Activated CD4-positive, CD25-positive, alpha-beta regulatory T cell (primary cell): Measurements from ENCODE around the gene TRAM2.

Source experiments
- DNase-seq, 4 experiments: peaks; one replicate each; lab custom pipeline; 2025; lab: John Stamatoyannopoulos, UW

The TRAM2 gene

DNA sequence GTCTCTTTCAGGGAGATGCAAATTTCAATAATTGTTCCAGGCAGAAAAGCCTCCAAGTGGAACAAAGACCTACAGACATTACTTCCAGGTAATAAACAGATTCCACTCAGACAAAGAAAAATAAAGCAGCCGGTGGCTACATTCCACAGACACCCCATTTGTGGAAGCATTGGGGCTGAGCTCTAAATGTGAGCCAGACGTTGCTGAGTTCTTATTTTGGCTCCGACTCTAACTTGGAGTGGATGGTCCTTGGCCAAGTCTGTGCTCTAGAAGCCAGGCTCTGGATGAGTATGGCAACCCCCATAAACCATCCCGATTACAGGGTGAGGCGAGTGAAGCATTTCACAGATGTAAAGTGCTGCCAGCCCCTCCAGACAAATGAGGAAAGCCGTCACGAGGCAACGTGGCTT is 6.6 kb downstream of the TRAM2 start:
- DNase-seq, result no peak

DNA sequence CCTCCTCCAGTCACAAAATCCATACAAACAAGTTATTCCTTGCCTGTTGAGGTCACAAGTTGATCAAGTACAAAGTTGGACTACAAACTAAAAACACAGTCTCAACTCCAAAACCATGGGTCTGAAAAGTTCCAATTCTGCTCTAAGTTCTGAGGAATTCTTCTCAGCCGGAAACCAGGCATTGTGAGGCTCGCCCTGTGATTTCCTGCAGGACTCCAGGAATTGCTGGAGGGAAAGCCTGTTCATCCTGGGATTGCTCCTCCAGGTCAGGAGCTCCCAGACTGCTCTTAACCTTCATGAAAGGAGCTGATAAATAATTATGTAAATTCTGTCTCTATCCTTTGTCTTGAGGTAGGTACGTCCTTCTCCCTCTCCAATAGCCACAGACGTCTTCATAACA is 8.5 kb downstream of the TRAM2 start:
- DNase-seq, result no peak

DNA sequence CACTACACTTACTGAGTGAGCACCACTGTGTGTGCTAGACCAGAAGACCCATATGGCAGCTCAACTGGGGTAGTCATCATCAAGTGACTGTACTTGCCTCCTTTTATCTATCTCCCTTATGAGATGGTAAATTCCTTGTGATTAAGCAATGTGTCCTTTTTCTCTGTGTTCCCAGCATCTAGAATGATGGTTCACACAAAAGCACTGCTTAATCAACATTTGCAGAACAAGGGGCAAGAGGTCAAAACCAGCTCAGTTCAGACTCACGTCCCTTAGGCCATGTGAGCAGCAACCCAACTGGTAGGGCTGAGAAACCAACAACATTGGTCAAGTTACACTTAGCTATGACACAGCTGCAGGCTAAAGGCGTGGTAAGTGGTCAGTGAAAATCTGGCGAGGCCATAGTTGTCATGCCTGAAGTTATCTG is 10.0 kb downstream of the TRAM2 start:
- no peak for DNase-seq

- no peak for DNase-seq
Measured at GRCh38 chr6:52566201-52566600, 10.7 kb downstream of the TRAM2 start.

DNA sequence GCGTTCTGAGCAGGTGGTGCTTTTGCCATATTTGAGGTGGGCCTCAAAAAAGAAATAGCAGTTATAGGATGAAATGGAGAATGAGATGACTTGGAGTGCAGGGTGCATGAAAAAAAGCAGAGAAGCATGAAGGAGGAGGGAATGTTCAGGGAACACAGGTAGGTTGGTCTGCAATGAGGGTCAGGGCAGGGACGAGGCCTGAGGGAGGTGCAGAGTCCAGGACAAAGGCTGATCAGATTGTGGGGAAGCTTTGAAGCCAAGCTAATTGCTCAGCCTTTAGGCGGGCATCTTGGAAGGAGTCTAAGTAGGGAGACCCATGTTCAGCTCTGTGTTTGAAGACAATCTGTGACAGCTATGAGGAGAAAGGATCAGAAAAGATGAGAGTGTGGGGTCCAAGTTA is 12.0 kb downstream of the TRAM2 start:
- no peak for DNase-seq

GRCh38 chr6:52562911-52563310 is 13.9 kb downstream of the TRAM2 start:
- no peak for DNase-seq

GRCh38 chr6:52560462-52560861 is 16.4 kb downstream of the TRAM2 start:
- no peak for DNase-seq

GRCh38 chr6:52558266-52559000 is 18.4 kb downstream of the TRAM2 start:
- DNase-seq, result no peak

DNA sequence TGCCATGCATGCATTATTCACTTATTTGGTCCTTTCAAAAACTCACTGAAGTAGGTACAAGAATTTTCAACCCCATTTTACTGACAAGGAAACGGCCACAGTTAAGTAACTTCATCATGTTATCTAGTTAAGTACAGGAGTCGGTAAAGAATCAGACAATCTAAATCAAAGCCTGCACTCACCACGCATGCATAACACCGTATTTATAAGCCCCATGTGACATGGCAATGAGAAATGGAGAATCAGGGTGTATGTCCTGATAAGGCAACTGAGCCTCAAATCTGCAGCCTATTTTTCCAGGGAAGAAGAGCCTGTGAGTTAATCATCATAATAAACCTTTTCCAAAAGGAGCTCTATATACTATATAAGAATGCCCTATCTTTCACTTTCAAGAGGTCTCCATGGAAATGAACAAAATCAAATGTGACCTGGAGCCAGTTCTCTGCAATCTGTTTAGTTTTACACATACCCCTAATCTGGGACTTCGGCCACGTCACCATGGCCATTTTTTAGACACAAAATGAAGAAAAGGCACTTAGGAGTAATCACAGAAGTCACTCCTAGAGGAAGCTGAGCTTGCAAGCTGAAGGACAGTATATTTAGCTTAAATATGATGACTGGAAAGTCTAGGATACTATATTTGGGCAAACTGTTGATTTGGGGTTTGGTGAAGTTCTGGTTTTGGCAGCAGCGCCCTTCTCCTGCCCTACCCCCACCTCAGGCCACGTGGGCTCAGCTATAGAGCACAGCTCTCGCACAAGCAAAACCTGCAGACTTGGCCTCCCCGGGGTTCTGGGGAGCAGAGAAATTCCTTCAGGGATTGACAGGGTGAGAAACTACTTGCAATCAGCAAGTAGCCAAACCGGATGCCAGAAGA is 19.2 kb downstream of the TRAM2 start:
- no peak for DNase-seq

GRCh38 chr6:52555518-52556233 is 21.2 kb downstream of the TRAM2 start:
- no peak for DNase-seq

DNA sequence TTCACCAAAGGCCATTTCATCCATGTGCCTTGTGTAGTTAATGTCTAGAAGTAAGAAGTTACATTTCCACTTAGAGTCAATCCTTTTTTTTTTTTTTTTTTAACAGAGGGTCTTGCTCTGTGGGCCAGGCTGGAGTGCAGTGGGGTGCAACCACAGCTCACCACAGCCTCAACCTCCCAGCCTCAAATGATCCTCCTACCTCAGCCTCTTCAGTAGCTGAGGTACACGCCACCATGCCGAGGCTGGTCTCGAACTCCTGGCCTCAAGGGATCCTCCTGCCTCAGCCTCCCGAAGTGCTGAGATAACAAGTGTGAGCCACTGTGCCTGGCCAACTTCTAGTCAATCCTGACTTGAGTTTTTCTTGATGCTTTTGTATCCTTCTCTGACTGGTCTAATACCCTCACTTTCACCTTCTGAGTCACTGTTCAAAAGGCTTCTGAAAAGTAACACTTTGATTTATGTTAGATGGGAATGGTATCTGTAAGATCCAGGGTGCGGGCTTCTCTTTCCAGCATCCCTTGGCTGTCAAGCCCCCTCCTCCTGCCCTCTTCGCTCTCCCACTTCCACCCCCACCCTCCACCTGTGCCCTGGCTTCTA is 22.1 kb downstream of the TRAM2 start:
- DNase-seq, result no peak

DNA sequence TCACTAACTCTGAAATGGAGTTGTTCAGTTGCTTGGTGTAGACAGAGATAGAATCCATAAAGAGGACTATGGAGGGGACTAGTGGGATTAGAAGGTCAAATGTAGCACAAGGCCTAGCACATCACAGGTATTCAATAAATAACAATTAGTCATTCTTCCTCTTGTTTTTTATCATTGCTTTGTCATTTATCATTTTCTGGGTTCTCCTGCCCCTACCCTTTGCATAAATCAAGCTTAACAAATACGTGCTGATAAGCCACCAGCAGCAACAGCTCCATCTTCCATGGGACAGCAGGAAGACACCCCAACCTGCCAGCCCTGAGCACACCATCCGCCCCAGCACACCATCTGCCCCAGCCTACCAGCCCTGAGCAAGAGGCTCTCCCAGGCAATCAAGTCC is 23.1 kb downstream of the TRAM2 start:
- DNase-seq, result no peak

DNA sequence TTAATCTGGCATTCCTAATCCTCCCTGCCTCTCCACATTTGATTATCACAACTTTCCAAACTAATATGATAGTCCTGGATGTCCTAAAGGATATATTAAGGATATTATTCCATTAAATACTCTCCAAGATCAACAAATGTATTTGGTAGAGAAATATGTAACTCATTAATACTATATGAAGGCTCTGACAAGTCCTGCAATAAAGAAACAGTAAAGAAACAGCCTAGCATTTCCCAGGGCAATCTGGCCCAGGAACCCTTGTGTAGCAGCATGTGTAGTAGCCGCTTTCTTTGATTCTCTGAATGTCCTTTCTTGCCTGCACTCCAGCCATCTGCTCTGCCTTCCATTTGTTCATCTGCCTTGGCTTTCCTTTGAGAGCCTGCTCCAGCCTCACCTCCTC is 23.7 kb downstream of the TRAM2 start:
- DNase-seq, result no peak

DNA sequence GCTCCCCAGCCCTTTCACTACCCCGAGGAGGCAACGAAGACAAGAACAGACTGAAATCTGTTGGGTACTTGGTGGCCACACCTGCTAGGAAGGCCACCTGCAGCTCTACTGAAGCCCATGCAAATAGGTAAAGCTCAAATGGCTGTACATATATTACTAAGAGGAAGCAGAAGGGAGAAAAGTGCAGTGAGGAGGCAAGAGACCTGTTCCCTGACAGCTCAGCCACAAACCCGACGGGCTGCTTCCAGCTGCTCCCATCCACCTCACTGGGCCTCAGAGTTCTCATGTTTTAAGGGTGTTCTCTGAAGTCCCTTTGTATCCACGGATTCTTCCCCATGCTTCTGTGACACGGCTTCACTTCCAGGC is 24.6 kb downstream of the TRAM2 start:
- DNase-seq, result no peak

- DNase-seq, result no peak
Measured at GRCh38 chr6:52551483-52552277, 25.2 kb downstream of the TRAM2 start.

- no peak for DNase-seq
Measured at GRCh38 chr6:52550870-52551269, 26.0 kb downstream of the TRAM2 start.

DNA sequence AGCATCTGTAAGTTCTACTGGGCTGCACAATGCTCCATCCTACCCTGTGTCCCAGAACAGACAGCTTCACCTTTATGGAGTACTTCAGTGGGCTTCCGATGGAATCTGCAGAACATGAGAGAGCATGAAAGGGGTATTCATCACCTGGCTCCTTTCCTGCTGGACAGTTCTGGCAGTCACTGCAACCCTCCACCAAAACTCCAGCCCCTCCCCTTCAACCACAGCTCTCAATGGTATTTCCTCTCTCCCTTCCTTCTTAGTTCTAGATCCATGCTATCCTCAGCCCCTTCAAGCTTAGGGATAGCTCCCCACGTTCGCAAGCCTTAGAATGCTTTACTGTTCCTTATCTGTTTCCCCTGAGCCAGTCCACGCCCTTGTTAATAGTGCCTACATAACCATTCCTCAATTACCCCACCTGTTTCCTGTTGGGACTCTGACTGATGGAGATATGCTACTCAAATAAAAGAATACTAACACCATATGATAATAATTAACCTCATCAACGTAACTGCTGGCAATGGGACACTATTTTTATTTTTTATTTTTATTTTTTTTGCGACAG is 26.8 kb downstream of the TRAM2 start:
- no peak for DNase-seq

GRCh38 chr6:52549428-52549827 is 27.4 kb downstream of the TRAM2 start:
- no peak for DNase-seq

GRCh38 chr6:52548999-52549398 is 27.9 kb downstream of the TRAM2 start:
- DNase-seq, result no peak

GRCh38 chr6:52548353-52548713 is 28.5 kb downstream of the TRAM2 start:
- DNase-seq, result no peak

- no peak for DNase-seq
Measured at GRCh38 chr6:52547647-52548352, 29.1 kb downstream of the TRAM2 start.
